ENCODE data around the gene PRKAG2. TPM values are rescaled to one million over a fixed set of nuclear protein-coding genes. Genes with fewer than 3 reads are reported as not detected.
"Not testable (repeated sequence)": the region's sequence is repeated elsewhere in the genome, so short reads cannot be mapped to it uniquely, and the experiment has no call there.

PRKAG2 gene
- total RNA-seq, 1 donor from 2014 or later = 13.5 TPM

- H3K9me3 Mint-ChIP-seq (ENCODE audit: unreplicated experiment) = no peaks in the 10 kb centered on the region
- no peak overlapping the region for H3K27ac Mint-ChIP-seq (ENCODE audit: unreplicated experiment)
- H3K4me3 Mint-ChIP-seq (ENCODE audit: unreplicated experiment) = peak overlapping the region; percentile 60
- peaks cover 39% of the 10 kb centered on the region for H3K27me3 Mint-ChIP-seq (ENCODE audit: unreplicated experiment)
- TF ChIP-seq, protein P1, sequence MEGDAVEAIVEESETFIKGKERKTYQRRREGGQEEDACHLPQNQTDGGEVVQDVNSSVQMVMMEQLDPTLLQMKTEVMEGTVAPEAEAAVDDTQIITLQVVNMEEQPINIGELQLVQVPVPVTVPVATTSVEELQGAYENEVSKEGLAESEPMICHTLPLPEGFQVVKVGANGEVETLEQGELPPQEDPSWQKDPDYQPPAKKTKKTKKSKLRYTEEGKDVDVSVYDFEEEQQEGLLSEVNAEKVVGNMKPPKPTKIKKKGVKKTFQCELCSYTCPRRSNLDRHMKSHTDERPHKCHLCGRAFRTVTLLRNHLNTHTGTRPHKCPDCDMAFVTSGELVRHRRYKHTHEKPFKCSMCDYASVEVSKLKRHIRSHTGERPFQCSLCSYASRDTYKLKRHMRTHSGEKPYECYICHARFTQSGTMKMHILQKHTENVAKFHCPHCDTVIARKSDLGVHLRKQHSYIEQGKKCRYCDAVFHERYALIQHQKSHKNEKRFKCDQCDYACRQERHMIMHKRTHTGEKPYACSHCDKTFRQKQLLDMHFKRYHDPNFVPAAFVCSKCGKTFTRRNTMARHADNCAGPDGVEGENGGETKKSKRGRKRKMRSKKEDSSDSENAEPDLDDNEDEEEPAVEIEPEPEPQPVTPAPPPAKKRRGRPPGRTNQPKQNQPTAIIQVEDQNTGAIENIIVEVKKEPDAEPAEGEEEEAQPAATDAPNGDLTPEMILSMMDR (IDR thresholded peaks at IDR 0.05) = no peak
- no peak for DNase-seq (ENCODE audit: extremely low spot score, unreplicated experiment)
- H3K4me1 Mint-ChIP-seq (ENCODE audit: unreplicated experiment) = peaks cover 10% of the 10 kb centered on the region
- no peaks in the 10 kb centered on the region for H3K36me3 Mint-ChIP-seq (ENCODE audit: unreplicated experiment)
These were observed 1.3 kb upstream of the PRKAG2 start for GRCh38 chr7:151877911-151878835.

- Mint-ChIP-seq H3K9me3 (ENCODE audit: unreplicated experiment) (no peaks in the 10 kb centered on the region), H3K36me3 (ENCODE audit: unreplicated experiment) (no peaks in the 10 kb centered on the region), H3K4me3 (ENCODE audit: unreplicated experiment) (peak overlapping the region; percentile 90), H3K4me1 (ENCODE audit: unreplicated experiment) (peaks cover 10% of the 10 kb centered on the region), H3K27ac (ENCODE audit: unreplicated experiment) (no peak overlapping the region), H3K27me3 (ENCODE audit: unreplicated experiment) (peaks cover 30% of the 10 kb centered on the region)
- TF ChIP-seq, protein P1 (IDR thresholded peaks at IDR 0.05) = no peak
- no peak for DNase-seq (ENCODE audit: extremely low spot score, unreplicated experiment)
These were observed 695 bp downstream of the PRKAG2 start for GRCh38 chr7:151875942-151876898.

DNA sequence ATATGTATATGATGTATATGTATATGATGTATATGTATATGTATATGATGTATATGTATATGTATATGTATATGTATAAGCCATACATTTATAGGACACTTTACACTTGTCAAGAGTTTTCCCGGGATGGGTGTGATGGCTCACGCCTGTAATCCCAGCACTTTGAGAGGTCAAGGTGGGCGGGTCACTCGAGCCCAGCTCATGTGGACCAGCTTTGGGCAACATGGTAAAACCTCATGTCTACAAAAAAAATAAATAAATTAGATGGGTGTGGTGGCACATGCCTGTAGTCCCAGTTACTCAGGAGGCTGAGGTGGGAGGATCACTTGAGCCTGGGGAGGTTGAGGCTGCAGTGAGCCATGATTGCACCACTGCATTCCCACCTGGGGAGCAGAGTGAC is 2.4 kb downstream of the PRKAG2 start:
- H3K4me1 Mint-ChIP-seq (ENCODE audit: unreplicated experiment) = peaks cover 12% of the 10 kb centered on the region
- peaks cover 18% of the 10 kb centered on the region for H3K27me3 Mint-ChIP-seq (ENCODE audit: unreplicated experiment)
- not testable (repeated sequence) for DNase-seq (ENCODE audit: extremely low spot score, unreplicated experiment); H3K27ac Mint-ChIP-seq (ENCODE audit: unreplicated experiment); H3K4me3 Mint-ChIP-seq (ENCODE audit: unreplicated experiment); H3K36me3 Mint-ChIP-seq (ENCODE audit: unreplicated experiment); H3K9me3 Mint-ChIP-seq (ENCODE audit: unreplicated experiment)

DNA sequence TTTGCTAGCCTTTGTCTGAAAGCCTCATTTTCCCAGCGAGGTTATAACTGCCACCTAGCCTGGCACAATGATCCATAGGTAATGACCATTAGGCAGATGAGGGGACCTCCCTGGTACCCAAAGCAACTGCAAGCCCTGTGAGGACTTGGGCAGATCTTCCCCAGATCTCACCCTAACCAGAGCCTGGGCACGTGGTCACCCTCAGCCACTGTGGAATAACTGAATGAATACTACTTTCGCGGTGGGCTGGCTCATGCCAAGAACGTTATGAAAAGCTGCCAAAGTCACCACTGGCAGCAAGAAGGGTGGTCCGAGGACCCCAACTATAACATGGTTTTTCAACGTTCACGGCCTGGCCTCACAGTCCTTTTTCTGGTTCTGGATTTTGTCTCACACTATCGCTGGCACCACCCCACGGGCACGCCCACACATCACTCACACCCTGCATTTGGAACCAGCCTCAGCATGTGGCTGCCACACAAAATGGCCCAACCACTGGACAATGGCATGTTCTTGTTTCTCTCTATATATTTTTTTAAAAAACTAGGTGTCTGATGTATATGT is 3.4 kb downstream of the PRKAG2 start:
- Mint-ChIP-seq H3K9me3 (ENCODE audit: unreplicated experiment) (no peaks in the 10 kb centered on the region), H3K27ac (ENCODE audit: unreplicated experiment) (no peak overlapping the region), H3K4me1 (ENCODE audit: unreplicated experiment) (peaks cover 12% of the 10 kb centered on the region), H3K4me3 (ENCODE audit: unreplicated experiment) (no peak overlapping the region), H3K36me3 (ENCODE audit: unreplicated experiment) (no peaks in the 10 kb centered on the region), H3K27me3 (ENCODE audit: unreplicated experiment) (peaks cover 13% of the 10 kb centered on the region)
- no peak for DNase-seq (ENCODE audit: extremely low spot score, unreplicated experiment)
- TF ChIP-seq, protein P1 (IDR thresholded peaks at IDR 0.05) = no peak

DNA sequence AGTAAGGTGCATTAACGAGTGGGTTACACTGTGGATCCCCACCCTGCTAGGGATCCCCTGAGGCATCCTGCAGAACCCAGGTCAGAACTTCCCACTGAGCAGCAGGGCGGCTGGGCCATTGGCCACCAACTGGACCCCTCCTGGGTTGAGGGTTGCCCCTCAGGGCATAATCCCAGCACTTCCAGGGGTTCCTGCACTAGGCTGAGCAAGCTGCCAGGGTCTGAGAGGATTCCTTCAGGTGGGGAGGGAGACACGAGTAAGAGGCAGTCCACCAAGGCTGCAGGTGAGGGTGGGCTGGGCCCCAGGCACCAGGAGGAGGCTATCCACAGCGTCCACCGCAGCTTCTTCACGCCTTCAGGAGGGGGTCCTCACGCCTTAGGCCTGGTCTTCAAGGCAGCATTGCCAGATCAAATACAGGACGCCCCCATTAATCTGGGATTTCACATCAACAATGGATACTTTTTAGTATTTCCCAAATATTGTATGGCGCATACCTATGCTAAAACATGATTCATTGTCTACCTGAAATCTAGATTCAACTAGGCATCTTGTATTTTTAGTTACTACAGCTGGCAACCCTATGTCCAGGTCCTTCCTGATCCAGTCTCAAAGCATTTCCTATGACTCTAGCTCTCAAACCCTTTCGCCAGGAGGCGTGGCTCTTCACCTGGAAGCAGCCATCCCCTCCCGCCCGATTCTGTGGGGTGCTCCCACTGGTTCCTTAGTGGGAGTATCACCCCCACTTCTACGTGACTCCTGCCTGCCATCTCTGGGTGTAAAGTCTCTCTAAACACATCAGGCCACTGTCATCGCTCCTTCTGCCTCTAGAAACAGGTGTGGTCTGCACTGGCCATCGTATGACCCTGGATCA is 4.1 kb downstream of the PRKAG2 start:
- Mint-ChIP-seq H3K27me3 (ENCODE audit: unreplicated experiment) (peaks cover 17% of the 10 kb centered on the region), H3K9me3 (ENCODE audit: unreplicated experiment) (no peaks in the 10 kb centered on the region), H3K4me3 (ENCODE audit: unreplicated experiment) (no peak overlapping the region), H3K27ac (ENCODE audit: unreplicated experiment) (no peak overlapping the region), H3K4me1 (ENCODE audit: unreplicated experiment) (peaks cover 14% of the 10 kb centered on the region), H3K36me3 (ENCODE audit: unreplicated experiment) (no peaks in the 10 kb centered on the region)
- TF ChIP-seq, protein P1 (IDR thresholded peaks at IDR 0.05) = no peak
- no peak for DNase-seq (ENCODE audit: extremely low spot score, unreplicated experiment)
